ENCODE measurements around the gene STT3A.
"Not testable (repeated sequence)": the region's sequence is repeated elsewhere in the genome, so short reads cannot be mapped to it uniquely, and the experiment has no call there.

Gene STT3A

DNA sequence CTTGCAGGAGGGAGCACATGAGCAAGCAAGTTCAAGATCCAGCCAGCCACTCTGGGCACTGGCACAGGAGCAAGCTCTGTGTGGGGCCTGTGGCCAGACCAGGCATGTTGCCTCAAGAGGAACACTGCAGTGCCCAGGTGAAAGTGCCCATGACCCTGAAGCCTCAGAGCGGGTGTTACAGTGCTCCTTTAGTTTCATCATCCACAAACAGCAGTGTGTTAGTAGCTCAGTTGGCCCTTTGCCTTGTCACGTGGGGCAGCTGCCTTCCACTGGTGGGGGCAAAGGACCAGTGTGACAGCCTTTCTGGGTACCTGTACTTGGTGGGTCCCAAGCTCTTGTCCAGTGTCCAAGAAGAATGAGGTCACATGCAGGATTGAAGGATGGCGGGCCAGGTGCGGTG is 26.4 kb upstream of the STT3A start:
- Histone ChIP-seq H3K9ac (ENCODE audit: low read depth in 1 of 2, low read length in 2 of 2) (no peak overlapping the region), H3K9me3 (ENCODE audit: control insufficient read depth in 2 of 2, low read length in 2 of 2) (no peaks in the 10 kb centered on the region), H3K4me1 (ENCODE audit: control insufficient read depth in 2 of 2, insufficient read depth in 2 of 2, low read length in 2 of 2) (peaks cover 5 to 13% of the 10 kb centered on the region in 2 donors), H3K27me3 (ENCODE audit: control insufficient read depth in 2 of 2, insufficient read depth in 2 of 2, low read length in 2 of 2) (no peaks in the 10 kb centered on the region), H3K36me3 (ENCODE audit: control insufficient read depth in 2 of 2, insufficient read depth in 2 of 2, low read length in 2 of 2) (no peaks in the 10 kb centered on the region), H3K27ac (ENCODE audit: low read depth in 2 of 2, low read length in 2 of 2) (no peak overlapping the region), H3K4me3 (ENCODE audit: low read length in 2 of 2) (no peak overlapping the region)

DNA sequence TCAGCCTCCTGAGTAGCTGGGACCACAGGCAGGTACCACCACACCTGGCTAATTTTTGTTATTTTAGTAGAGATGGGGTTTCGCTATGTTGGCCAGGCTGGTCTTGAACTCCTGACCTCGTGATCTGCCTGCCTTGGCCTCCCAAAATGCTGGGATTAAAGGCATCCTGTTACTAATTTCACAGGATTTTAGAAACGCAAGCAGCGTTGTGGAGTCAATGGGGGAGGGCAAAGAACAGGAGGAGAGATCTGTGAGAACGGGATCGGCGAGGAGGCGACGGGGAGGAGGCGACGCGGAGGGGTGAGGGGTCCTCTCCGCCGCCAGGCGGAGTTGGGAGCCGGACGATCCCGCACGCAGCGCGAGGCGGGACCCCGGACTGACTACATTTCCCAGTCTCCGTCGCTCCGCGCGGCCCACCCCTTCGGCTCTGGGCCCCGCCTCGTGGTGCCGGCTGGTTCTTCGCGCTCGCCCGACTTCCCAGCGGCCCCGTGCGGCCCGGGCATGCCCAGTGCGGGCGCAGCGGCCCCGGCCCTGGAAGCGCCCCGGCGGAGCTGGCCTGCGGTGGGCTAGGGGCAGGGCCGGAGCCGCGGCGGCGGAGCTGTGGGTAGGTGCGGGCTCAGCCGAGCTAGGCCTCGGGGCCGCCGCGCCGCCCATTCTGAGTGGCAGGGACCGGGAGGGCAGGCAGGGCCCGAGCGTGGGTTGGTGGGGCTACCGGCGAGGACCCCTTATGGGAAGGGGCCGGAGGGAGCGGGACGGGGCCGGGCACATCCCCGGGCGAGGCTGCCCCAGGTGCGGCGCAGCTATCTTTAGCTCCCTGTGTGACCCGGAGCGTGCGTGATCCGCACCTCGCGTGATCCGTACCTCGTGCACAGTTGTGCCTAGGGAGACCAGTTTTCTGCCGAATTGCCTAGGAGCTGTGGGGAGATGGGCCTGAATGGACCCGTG is 23.4 kb upstream of the STT3A start, which contains the start of gene EI24:
EI24 (plus strand) TSS at position 508 of the 945 bp plus-strand sequence. CDS start 3,051 bp downstream, outside the sequence.
- peak within 1 kb of the TSS; percentile 26 to 71 for H3K27ac ChIP-seq (ENCODE audit: low read depth in 2 of 2, low read length in 2 of 2)

GRCh38 chr11:125569915-125570621 is 22.6 kb upstream of the STT3A start:
- Histone ChIP-seq H3K9me3 (ENCODE audit: control insufficient read depth in 2 of 2, low read length in 2 of 2) (no peaks in the 10 kb centered on the region), H3K4me3 (ENCODE audit: low read length in 2 of 2) (peak overlapping the region; percentile 73 to 78), H3K4me1 (ENCODE audit: control insufficient read depth in 2 of 2, insufficient read depth in 2 of 2, low read length in 2 of 2) (peaks cover 5 to 13% of the 10 kb centered on the region in 2 donors), H3K27ac (ENCODE audit: low read depth in 2 of 2, low read length in 2 of 2) (peak overlapping the region; percentile 26 to 71), H3K27me3 (ENCODE audit: control insufficient read depth in 2 of 2, insufficient read depth in 2 of 2, low read length in 2 of 2) (no peaks in the 10 kb centered on the region), H3K9ac (ENCODE audit: low read depth in 1 of 2, low read length in 2 of 2) (peak overlapping the region; percentile 68 to 84), H3K36me3 (ENCODE audit: control insufficient read depth in 2 of 2, insufficient read depth in 2 of 2, low read length in 2 of 2) (peaks cover 13 to 14% of the 10 kb centered on the region in 2 donors)

More for the DNA sequence above, 23.4 kb upstream of the STT3A start, which contains the start of gene EI24:
- Histone ChIP-seq H3K36me3 (ENCODE audit: control insufficient read depth in 2 of 2, insufficient read depth in 2 of 2, low read length in 2 of 2) (peaks cover 6 to 8% of the 10 kb centered on the region in 2 donors), H3K9me3 (ENCODE audit: control insufficient read depth in 2 of 2, low read length in 2 of 2) (no peaks in the 10 kb centered on the region), H3K27me3 (ENCODE audit: control insufficient read depth in 2 of 2, insufficient read depth in 2 of 2, low read length in 2 of 2) (no peaks in the 10 kb centered on the region), H3K4me1 (ENCODE audit: control insufficient read depth in 2 of 2, insufficient read depth in 2 of 2, low read length in 2 of 2) (peaks cover 5 to 13% of the 10 kb centered on the region in 2 donors), H3K4me3 (ENCODE audit: low read length in 2 of 2) (peak within 1 kb of the TSS; percentile 73 to 78), H3K9ac (ENCODE audit: low read depth in 1 of 2, low read length in 2 of 2) (peak within 1 kb of the TSS; percentile 68 to 84)

DNA sequence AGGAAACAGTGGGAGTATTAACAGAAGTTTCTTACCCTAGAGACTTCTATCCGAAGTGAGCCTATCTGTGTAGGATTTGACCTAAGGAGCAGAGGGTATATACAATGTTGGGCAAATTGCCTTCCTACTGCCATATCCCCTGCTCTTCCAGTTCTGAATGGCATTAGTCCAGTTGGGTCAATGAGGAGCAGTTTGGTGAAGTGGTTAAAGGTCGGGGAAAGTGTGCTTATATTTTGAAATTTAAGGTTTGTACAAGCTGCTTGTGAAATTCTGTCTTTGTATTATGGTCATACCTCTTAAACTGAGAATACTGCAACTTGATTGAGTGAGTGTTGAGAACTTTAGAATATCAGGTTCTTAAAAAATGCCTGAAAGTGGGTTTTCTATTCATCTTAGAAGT is 21.7 kb upstream of the STT3A start:
- Histone ChIP-seq H3K4me3 (ENCODE audit: low read length in 2 of 2) (no peak overlapping the region), H3K36me3 (ENCODE audit: control insufficient read depth in 2 of 2, insufficient read depth in 2 of 2, low read length in 2 of 2) (peaks cover 21 to 22% of the 10 kb centered on the region in 2 donors), H3K4me1 (ENCODE audit: control insufficient read depth in 2 of 2, insufficient read depth in 2 of 2, low read length in 2 of 2) (peaks cover 5 to 13% of the 10 kb centered on the region in 2 donors), H3K27ac (ENCODE audit: low read depth in 2 of 2, low read length in 2 of 2) (no peak overlapping the region), H3K9ac (ENCODE audit: low read depth in 1 of 2, low read length in 2 of 2) (no peak overlapping the region), H3K27me3 (ENCODE audit: control insufficient read depth in 2 of 2, insufficient read depth in 2 of 2, low read length in 2 of 2) (no peaks in the 10 kb centered on the region), H3K9me3 (ENCODE audit: control insufficient read depth in 2 of 2, low read length in 2 of 2) (no peaks in the 10 kb centered on the region)

DNA sequence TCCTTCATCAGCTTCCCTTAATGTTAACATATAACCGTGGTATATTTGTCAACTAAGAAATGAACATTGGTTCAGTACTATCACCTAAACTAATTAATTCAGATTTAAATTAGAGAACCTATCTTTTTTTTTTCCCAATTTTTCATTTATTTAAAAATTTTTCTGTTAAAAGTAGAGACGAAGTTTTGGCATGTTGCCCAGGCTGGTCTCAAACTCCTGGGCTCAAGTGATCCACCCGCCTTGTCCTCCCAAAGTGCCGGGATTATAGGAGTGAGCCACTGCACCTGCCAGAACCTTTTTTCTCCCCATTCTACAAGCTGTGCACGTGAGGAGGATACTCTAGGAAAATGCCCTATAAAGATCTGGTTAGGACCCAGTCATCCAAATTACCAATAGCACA is 19.7 kb upstream of the STT3A start:
- no peak overlapping the region for H3K9ac ChIP-seq (ENCODE audit: low read depth in 1 of 2, low read length in 2 of 2)
- H3K4me1 ChIP-seq (ENCODE audit: control insufficient read depth in 2 of 2, insufficient read depth in 2 of 2, low read length in 2 of 2), result peaks cover 5 to 13% of the 10 kb centered on the region in 2 donors
- H3K4me3 ChIP-seq (ENCODE audit: low read length in 2 of 2), result no peak overlapping the region
- H3K27me3 ChIP-seq (ENCODE audit: control insufficient read depth in 2 of 2, insufficient read depth in 2 of 2, low read length in 2 of 2), result no peaks in the 10 kb centered on the region
- no peak overlapping the region for H3K27ac ChIP-seq (ENCODE audit: low read depth in 2 of 2, low read length in 2 of 2)
- peaks cover 32 to 41% of the 10 kb centered on the region in 2 donors for H3K36me3 ChIP-seq (ENCODE audit: control insufficient read depth in 2 of 2, insufficient read depth in 2 of 2, low read length in 2 of 2)
- H3K9me3 ChIP-seq (ENCODE audit: control insufficient read depth in 2 of 2, low read length in 2 of 2), result no peaks in the 10 kb centered on the region

DNA sequence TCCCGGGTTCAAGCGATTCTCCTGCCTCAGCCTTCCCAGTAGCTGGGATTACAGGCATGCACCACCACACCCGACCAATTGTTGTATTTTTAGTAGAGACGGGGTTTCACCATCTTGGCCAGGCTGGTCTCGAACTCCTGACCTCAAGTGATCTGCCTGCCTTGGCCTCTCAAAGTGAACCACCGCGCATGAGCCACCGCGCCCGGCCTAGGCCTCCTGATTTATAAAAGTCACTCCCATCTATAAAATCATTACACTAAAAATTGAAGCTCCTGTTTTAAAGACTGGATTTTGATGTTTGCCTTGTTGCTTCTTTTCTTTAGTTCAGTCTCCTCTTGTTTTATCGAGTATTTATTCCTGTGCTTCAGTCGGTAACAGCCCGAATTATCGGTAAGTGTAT is 15.5 kb upstream of the STT3A start:
- not testable (repeated sequence) for H3K27ac ChIP-seq (ENCODE audit: low read depth in 2 of 2, low read length in 2 of 2); H3K4me1 ChIP-seq (ENCODE audit: control insufficient read depth in 2 of 2, insufficient read depth in 2 of 2, low read length in 2 of 2); H3K9me3 ChIP-seq (ENCODE audit: control insufficient read depth in 2 of 2, low read length in 2 of 2); H3K9ac ChIP-seq (ENCODE audit: low read depth in 1 of 2, low read length in 2 of 2); H3K4me3 ChIP-seq (ENCODE audit: low read length in 2 of 2); H3K27me3 ChIP-seq (ENCODE audit: control insufficient read depth in 2 of 2, insufficient read depth in 2 of 2, low read length in 2 of 2)
- peaks cover 54 to 66% of the 10 kb centered on the region in 2 donors for H3K36me3 ChIP-seq (ENCODE audit: control insufficient read depth in 2 of 2, insufficient read depth in 2 of 2, low read length in 2 of 2)

GRCh38 chr11:125578783-125579182 is 13.9 kb upstream of the STT3A start:
- H3K4me3 ChIP-seq (ENCODE audit: low read length in 2 of 2), result no peak overlapping the region
- H3K36me3 ChIP-seq (ENCODE audit: control insufficient read depth in 2 of 2, insufficient read depth in 2 of 2, low read length in 2 of 2), result peaks cover 67 to 77% of the 10 kb centered on the region in 2 donors
- no peak overlapping the region for H3K27ac ChIP-seq (ENCODE audit: low read depth in 2 of 2, low read length in 2 of 2)
- H3K27me3 ChIP-seq (ENCODE audit: control insufficient read depth in 2 of 2, insufficient read depth in 2 of 2, low read length in 2 of 2), result no peaks in the 10 kb centered on the region
- no peaks in the 10 kb centered on the region for H3K9me3 ChIP-seq (ENCODE audit: control insufficient read depth in 2 of 2, low read length in 2 of 2)
- no peaks in the 10 kb centered on the region for H3K4me1 ChIP-seq (ENCODE audit: control insufficient read depth in 2 of 2, insufficient read depth in 2 of 2, low read length in 2 of 2)
- H3K9ac ChIP-seq (ENCODE audit: low read depth in 1 of 2, low read length in 2 of 2), result no peak overlapping the region

DNA sequence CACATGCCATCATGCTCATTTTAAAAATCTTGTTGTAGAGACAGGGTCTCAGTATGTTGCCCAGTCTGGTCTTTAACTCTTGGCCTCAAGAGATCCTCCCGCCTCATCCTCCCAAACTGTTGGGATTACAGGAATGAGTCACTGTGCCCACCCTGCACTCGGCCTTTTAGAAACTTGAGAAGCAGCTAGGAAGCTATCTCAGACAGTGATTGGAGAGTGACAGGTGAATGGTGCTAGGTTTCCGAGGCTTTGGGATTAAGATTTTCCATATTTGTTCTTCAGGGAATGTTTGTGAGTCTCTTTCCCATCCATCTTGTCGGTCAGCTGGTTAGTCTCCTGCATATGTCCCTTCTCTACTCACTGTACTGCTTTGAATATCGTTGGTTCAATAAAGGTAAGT is 12.8 kb upstream of the STT3A start:
- H3K36me3 ChIP-seq (ENCODE audit: control insufficient read depth in 2 of 2, insufficient read depth in 2 of 2, low read length in 2 of 2), result peaks cover 60 to 74% of the 10 kb centered on the region in 2 donors
- H3K27ac ChIP-seq (ENCODE audit: low read depth in 2 of 2, low read length in 2 of 2), result no peak overlapping the region
- no peaks in the 10 kb centered on the region for H3K9me3 ChIP-seq (ENCODE audit: control insufficient read depth in 2 of 2, low read length in 2 of 2)
- H3K27me3 ChIP-seq (ENCODE audit: control insufficient read depth in 2 of 2, insufficient read depth in 2 of 2, low read length in 2 of 2), result no peaks in the 10 kb centered on the region
- no peak overlapping the region for H3K4me3 ChIP-seq (ENCODE audit: low read length in 2 of 2)
- no peaks in the 10 kb centered on the region for H3K4me1 ChIP-seq (ENCODE audit: control insufficient read depth in 2 of 2, insufficient read depth in 2 of 2, low read length in 2 of 2)
- no peak overlapping the region for H3K9ac ChIP-seq (ENCODE audit: low read depth in 1 of 2, low read length in 2 of 2)

- Histone ChIP-seq H3K4me1 (ENCODE audit: control insufficient read depth in 2 of 2, insufficient read depth in 2 of 2, low read length in 2 of 2) (no peaks in the 10 kb centered on the region), H3K36me3 (ENCODE audit: control insufficient read depth in 2 of 2, insufficient read depth in 2 of 2, low read length in 2 of 2) (peaks cover 35 to 45% of the 10 kb centered on the region in 2 donors), H3K27ac (ENCODE audit: low read depth in 2 of 2, low read length in 2 of 2) (no peak overlapping the region), H3K9me3 (ENCODE audit: control insufficient read depth in 2 of 2, low read length in 2 of 2) (no peaks in the 10 kb centered on the region), H3K9ac (ENCODE audit: low read depth in 1 of 2, low read length in 2 of 2) (no peak overlapping the region), H3K27me3 (ENCODE audit: control insufficient read depth in 2 of 2, insufficient read depth in 2 of 2, low read length in 2 of 2) (no peaks in the 10 kb centered on the region), H3K4me3 (ENCODE audit: low read length in 2 of 2) (no peak overlapping the region)
These were observed 9.2 kb upstream of the STT3A start for GRCh38 chr11:125583496-125583895.

- H3K36me3 ChIP-seq (ENCODE audit: control insufficient read depth in 2 of 2, insufficient read depth in 2 of 2, low read length in 2 of 2), result peaks cover 21 to 29% of the 10 kb centered on the region in 2 donors
- H3K27me3 ChIP-seq (ENCODE audit: control insufficient read depth in 2 of 2, insufficient read depth in 2 of 2, low read length in 2 of 2), result no peaks in the 10 kb centered on the region
- no peaks in the 10 kb centered on the region for H3K9me3 ChIP-seq (ENCODE audit: control insufficient read depth in 2 of 2, low read length in 2 of 2)
- H3K9ac ChIP-seq (ENCODE audit: low read depth in 1 of 2, low read length in 2 of 2), result no peak overlapping the region
- no peak overlapping the region for H3K4me3 ChIP-seq (ENCODE audit: low read length in 2 of 2)
- H3K27ac ChIP-seq (ENCODE audit: low read depth in 2 of 2, low read length in 2 of 2), result no peak overlapping the region
- H3K4me1 ChIP-seq (ENCODE audit: control insufficient read depth in 2 of 2, insufficient read depth in 2 of 2, low read length in 2 of 2), result no peaks in the 10 kb centered on the region
These were observed 7.2 kb upstream of the STT3A start for GRCh38 chr11:125585487-125585886.
